ENCODE data around the gene OR2T35.
"Not testable (repeated sequence)": the region's sequence is repeated elsewhere in the genome, so short reads cannot be mapped to it uniquely, and the experiment has no call there.

DNA sequence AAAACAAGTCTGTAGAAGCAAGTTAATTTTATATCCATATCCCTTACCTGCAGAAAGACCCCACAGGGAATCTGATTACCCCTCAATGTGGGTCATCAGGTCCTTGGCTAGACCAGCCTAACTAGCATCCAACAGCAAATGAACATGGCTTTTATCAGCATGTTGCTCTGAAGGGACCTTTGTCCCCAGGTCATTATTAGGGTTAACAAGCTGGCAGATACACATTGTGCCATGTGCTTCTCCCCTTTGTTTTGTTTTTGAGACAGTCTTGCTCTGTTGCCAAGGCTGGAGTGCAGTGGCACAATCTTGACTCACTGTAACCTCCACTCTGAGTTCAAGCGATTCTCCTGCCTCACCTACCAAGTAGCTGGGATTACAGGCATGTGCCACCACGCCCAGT, 10.1 kb downstream of the OR2T35 start, which contains the start of gene OR2T11:
- TF ChIP-seq CTCF, POLR2AphosphoS5 (IDR thresholded peaks at IDR 0.05): not testable (repeated sequence)
